Measurements from ENCODE around the gene BCL6B. TPM values are rescaled to one million over a fixed set of nuclear protein-coding genes. Genes with fewer than 3 reads are reported as not detected.
A peak's percentile ranks its signal among the peaks of the same experiment; 100 is the strongest.

The BCL6B gene
- total RNA-seq, 1 experiment from 2014 or later, result 0.58 TPM

DNA sequence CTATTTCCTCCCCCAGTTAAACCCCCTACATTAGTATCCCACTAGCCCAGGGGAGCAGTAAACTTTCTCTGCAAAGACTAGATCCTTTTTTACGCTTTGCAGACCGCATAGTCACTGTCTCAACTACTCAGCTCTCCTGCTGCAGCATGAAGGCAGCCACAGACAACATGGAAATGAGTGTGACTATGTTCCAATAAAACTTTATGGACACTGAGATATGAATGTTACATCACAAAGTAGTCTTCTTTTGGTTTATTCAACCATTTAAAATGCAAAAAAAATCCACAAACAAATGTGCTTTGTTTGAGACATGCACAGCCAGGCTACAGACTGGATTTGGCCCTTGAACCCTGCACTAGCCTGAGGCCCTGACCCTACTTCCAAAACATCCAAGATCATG lies 12.3 kb upstream of the BCL6B start:
- POLR2A ChIA-PET (ENCODE audit: low non-redundant PET), result no interaction called here
- no peak overlapping the region for H3K27ac ChIP-seq (ENCODE audit: low read depth, low read length, poor library complexity, severe bottlenecking)
- H3K4me1 ChIP-seq (ENCODE audit: insufficient read depth, low read length, poor library complexity, severe bottlenecking), result peaks cover 22% of the 10 kb centered on the region
- H3K4me3 ChIP-seq (ENCODE audit: low read depth, low read length, poor library complexity, severe bottlenecking), result no peak overlapping the region
- H3K27me3 ChIP-seq (replicated peaks; ENCODE audit: insufficient read depth, low read depth, low read length, poor library complexity), result no peaks in the 10 kb centered on the region
- no TSS peak for BruUV-seq (replicated peaks)
- DNase-seq (ENCODE audit: low spot score), result no peak
- no peak for TF ChIP-seq EZH2 (IDR thresholded peaks at IDR 0.05; ENCODE audit: borderline replicate concordance, low read depth, low read length, poor library complexity, severe bottlenecking)
- TF ChIP-seq, protein P1, sequence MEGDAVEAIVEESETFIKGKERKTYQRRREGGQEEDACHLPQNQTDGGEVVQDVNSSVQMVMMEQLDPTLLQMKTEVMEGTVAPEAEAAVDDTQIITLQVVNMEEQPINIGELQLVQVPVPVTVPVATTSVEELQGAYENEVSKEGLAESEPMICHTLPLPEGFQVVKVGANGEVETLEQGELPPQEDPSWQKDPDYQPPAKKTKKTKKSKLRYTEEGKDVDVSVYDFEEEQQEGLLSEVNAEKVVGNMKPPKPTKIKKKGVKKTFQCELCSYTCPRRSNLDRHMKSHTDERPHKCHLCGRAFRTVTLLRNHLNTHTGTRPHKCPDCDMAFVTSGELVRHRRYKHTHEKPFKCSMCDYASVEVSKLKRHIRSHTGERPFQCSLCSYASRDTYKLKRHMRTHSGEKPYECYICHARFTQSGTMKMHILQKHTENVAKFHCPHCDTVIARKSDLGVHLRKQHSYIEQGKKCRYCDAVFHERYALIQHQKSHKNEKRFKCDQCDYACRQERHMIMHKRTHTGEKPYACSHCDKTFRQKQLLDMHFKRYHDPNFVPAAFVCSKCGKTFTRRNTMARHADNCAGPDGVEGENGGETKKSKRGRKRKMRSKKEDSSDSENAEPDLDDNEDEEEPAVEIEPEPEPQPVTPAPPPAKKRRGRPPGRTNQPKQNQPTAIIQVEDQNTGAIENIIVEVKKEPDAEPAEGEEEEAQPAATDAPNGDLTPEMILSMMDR (conservative IDR thresholded peaks at IDR 0.05; ENCODE audit: low read depth, low read length), result no peak
- intact Hi-C loops (cut with micrococcal nuclease; ENCODE audit: unreplicated experiment), result no loop called here
- H3K36me3 ChIP-seq (ENCODE audit: insufficient read depth, low read length, poor library complexity, severe bottlenecking), result no peaks in the 10 kb centered on the region
- CTCF ChIA-PET, result no interaction called here
- H3K9me3 ChIP-seq (ENCODE audit: low read depth, low read length, poor library complexity, severe bottlenecking), result no peaks in the 10 kb centered on the region

- TF ChIP-seq EZH2 (IDR thresholded peaks at IDR 0.05; ENCODE audit: borderline replicate concordance, low read depth, low read length, poor library complexity, severe bottlenecking), result no peak
- TF ChIP-seq, protein P1 (conservative IDR thresholded peaks at IDR 0.05; ENCODE audit: low read depth, low read length), result no peak
- BruUV-seq (replicated peaks), result no TSS peak
- DNase-seq (ENCODE audit: low spot score), result no peak
- no peaks in the 10 kb centered on the region for H3K27me3 ChIP-seq (replicated peaks; ENCODE audit: insufficient read depth, low read depth, low read length, poor library complexity)
- H3K36me3 ChIP-seq (ENCODE audit: insufficient read depth, low read length, poor library complexity, severe bottlenecking), result no peaks in the 10 kb centered on the region
- H3K4me1 ChIP-seq (ENCODE audit: insufficient read depth, low read length, poor library complexity, severe bottlenecking), result peaks cover 29% of the 10 kb centered on the region
- H3K4me3 ChIP-seq (ENCODE audit: low read depth, low read length, poor library complexity, severe bottlenecking), result peak overlapping the region; percentile 72
- intact Hi-C loops (cut with micrococcal nuclease; ENCODE audit: unreplicated experiment), result no loop called here
- POLR2A ChIA-PET (ENCODE audit: low non-redundant PET), result no interaction called here
- CTCF ChIA-PET, result no interaction called here
- H3K9me3 ChIP-seq (ENCODE audit: low read depth, low read length, poor library complexity, severe bottlenecking), result no peaks in the 10 kb centered on the region
- H3K27ac ChIP-seq (ENCODE audit: low read depth, low read length, poor library complexity, severe bottlenecking), result no peak overlapping the region
Observed at GRCh38 chr17:7011415-7011814, 11.4 kb upstream of the BCL6B start.

- TF ChIP-seq, protein P1 (conservative IDR thresholded peaks at IDR 0.05; ENCODE audit: low read depth, low read length), result no peak
- no peak for TF ChIP-seq EZH2 (IDR thresholded peaks at IDR 0.05; ENCODE audit: borderline replicate concordance, low read depth, low read length, poor library complexity, severe bottlenecking)
- peak overlapping the region; percentile 72 for H3K4me3 ChIP-seq (ENCODE audit: low read depth, low read length, poor library complexity, severe bottlenecking)
- intact Hi-C loops (cut with micrococcal nuclease; ENCODE audit: unreplicated experiment), result no loop called here
- H3K27me3 ChIP-seq (replicated peaks; ENCODE audit: insufficient read depth, low read depth, low read length, poor library complexity), result no peaks in the 10 kb centered on the region
- BruUV-seq (replicated peaks), result TSS peak; percentile 81
- CTCF ChIA-PET, result interaction anchor here (0.6 kb wide), 2 partner anchors 20 to 1106 kb away, joined by 3 read pairs; no protein-coding TSS in a partner anchor
- peak overlapping the region; percentile 99 for H3K27ac ChIP-seq (ENCODE audit: low read depth, low read length, poor library complexity, severe bottlenecking)
- H3K4me1 ChIP-seq (ENCODE audit: insufficient read depth, low read length, poor library complexity, severe bottlenecking), result peaks cover 29% of the 10 kb centered on the region
- no peaks in the 10 kb centered on the region for H3K9me3 ChIP-seq (ENCODE audit: low read depth, low read length, poor library complexity, severe bottlenecking)
- POLR2A ChIA-PET (ENCODE audit: low non-redundant PET), result interaction anchor here (0.5 kb wide), 1 partner anchor 361 kb away, joined by 3 read pairs; the partner anchor contains the start of gene MED31
- DNase-seq (ENCODE audit: low spot score), result no peak
- H3K36me3 ChIP-seq (ENCODE audit: insufficient read depth, low read length, poor library complexity, severe bottlenecking), result no peaks in the 10 kb centered on the region
Observed at GRCh38 chr17:7011942-7012254, 11.0 kb upstream of the BCL6B start.

Data from A673 (cell line).